Measurements from ENCODE around the gene SNTB2. TPM values are rescaled to one million over a fixed set of nuclear protein-coding genes. Genes with fewer than 3 reads are reported as not detected.

The SNTB2 gene
- total and polyA plus RNA-seq, 2 of the 8 experiments (the other 6 are each of a cell fraction or from before 2014, with no cell fraction given) = 6.0 to 16.1 TPM

DNA sequence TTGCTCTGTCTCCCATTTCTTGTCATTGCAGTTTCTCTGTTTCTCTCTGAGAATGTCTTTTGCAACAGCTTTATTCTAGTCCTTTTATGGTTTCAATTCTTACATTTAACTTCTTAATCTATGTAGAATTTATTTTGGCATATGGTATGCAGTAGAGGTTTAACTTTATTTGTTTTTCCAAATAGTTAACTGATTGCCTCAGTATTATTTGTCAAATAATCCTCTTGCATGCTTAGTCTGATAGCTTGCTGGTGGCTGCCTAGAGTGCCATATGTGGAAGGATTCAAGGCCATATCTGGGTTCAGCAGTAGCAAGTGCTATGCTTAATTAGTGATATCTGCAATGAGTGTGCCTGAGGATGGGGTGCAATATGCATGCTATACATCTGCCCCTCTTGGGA, 6.9 kb downstream of the SNTB2 start:
- H2BK20ac ChIP-seq (ENCODE audit: low read length) = no peak overlapping the region
- no peak overlapping the region for H2BK15ac ChIP-seq (ENCODE audit: low read length)
- no peaks in the 10 kb centered on the region for H3K9me3 ChIP-seq (ENCODE audit: insufficient read depth in 2 of 2, low read depth in 1 of 2, low read length in 1 of 2)
- H3K56ac ChIP-seq (replicated peaks; ENCODE audit: insufficient read length, low read depth, low read length) = no peak overlapping the region
- TF ChIP-seq CEBPB (IDR thresholded peaks at IDR 0.05; ENCODE audit: low read depth, low read length) (no peak), TEAD4 (IDR thresholded peaks at IDR 0.05; ENCODE audit: low read depth, low read length) (no peak), EZH2 (IDR thresholded peaks at IDR 0.05; ENCODE audit: low read depth, low read length, severe bottlenecking) (no peak), SRF (IDR thresholded peaks at IDR 0.05; ENCODE audit: low read depth, low read length) (no peak), POU5F1 (IDR thresholded peaks at IDR 0.05; ENCODE audit: low read depth, low read length) (no peak), HDAC2 (IDR thresholded peaks at IDR 0.05; ENCODE audit: borderline replicate concordance in 1 of 2, low read depth in 2 of 2, low read length in 2 of 2) (no peak), ASH2L (IDR thresholded peaks at IDR 0.05; ENCODE audit: low read length) (no peak), GABPA (IDR thresholded peaks at IDR 0.05; ENCODE audit: borderline replicate concordance, insufficient read depth, low read length) (no peak), SP1 (IDR thresholded peaks at IDR 0.05; ENCODE audit: low read depth, low read length) (no peak), JUND (IDR thresholded peaks at IDR 0.05; ENCODE audit: low read length) (no peak), NRF1 (IDR thresholded peaks at IDR 0.05; ENCODE audit: low read depth, low read length) (no peak)
- H3K23me2 ChIP-seq (ENCODE audit: low read depth, low read length) = no peaks in the 10 kb centered on the region
- no peak overlapping the region for H2BK12ac ChIP-seq (ENCODE audit: low read depth, low read length)
- no peak overlapping the region for H3K9ac ChIP-seq (replicated peaks in 1 of 4; ENCODE audit: extremely low read depth in 1 of 4, low read depth in 3 of 4, low read length in 3 of 4)
- DNase-seq (ENCODE audit: low read depth in 1 of 2, low spot score in 2 of 2) = no peak
- no peak overlapping the region for H3K4me2 ChIP-seq (ENCODE audit: insufficient read depth in 1 of 2, low read depth in 2 of 2, low read length in 2 of 2)
- H4K5ac ChIP-seq (ENCODE audit: insufficient read length, low read depth, low read length) = no peak overlapping the region
- H2BK5ac ChIP-seq (ENCODE audit: low read depth, low read length) = no peak overlapping the region
- no peak overlapping the region for H3K4me3 ChIP-seq (ENCODE audit: extremely low read depth in 1 of 4, insufficient read depth in 2 of 4, low read depth in 3 of 4, low read length in 4 of 4)
- H3K27ac ChIP-seq (ENCODE audit: low read depth, low read length) = no peak overlapping the region
- H4K20me1 ChIP-seq (replicated peaks in 1 of 2; ENCODE audit: control insufficient read depth in 1 of 2, insufficient read depth in 2 of 2, low read length in 2 of 2) = no peaks in the 10 kb centered on the region
- H2BK120ac ChIP-seq (replicated peaks; ENCODE audit: low read depth, low read length) = no peak overlapping the region
- H3K79me2 ChIP-seq (ENCODE audit: control insufficient read depth in 1 of 2, insufficient read depth in 2 of 2, low read length in 2 of 2) = peaks cover 0 to 58% of the 10 kb centered on the region in 2 experiments; a peak in 2 of 4 replicates
- H2AFZ ChIP-seq (ENCODE audit: low read length) = no peak overlapping the region
- H3K4me1 ChIP-seq (replicated peaks in 1 of 4; ENCODE audit: control insufficient read depth in 3 of 4, insufficient read depth in 4 of 4, low read length in 3 of 4) = peaks cover 0 to under 1% (median 0%) of the 10 kb centered on the region in 4 experiments; a peak in 3 of 7 replicates
- FAIRE-seq = no peak
- CTCF ChIA-PET (ENCODE audit: partially characterized antibody) = interaction anchor here (0.6 to 1.4 kb wide), 5 partner anchors 35 to 1672 kb away, joined by 3 to 4 read pairs (median 3); no protein-coding TSS in a partner anchor
- no peak overlapping the region for H3K23ac ChIP-seq (ENCODE audit: insufficient read length)
- no peak overlapping the region for H4K91ac ChIP-seq (replicated peaks; ENCODE audit: insufficient read length, low read length)
- no peaks in the 10 kb centered on the region for H3K36me3 ChIP-seq (ENCODE audit: control insufficient read depth in 2 of 4, insufficient read depth in 4 of 4, low read length in 3 of 4)
- no peak overlapping the region for H3K18ac ChIP-seq (ENCODE audit: extremely low read depth, low read length)
- no peak overlapping the region for H3K4ac ChIP-seq (replicated peaks; ENCODE audit: insufficient read length, low read depth, low read length)
- POLR2A ChIA-PET (ENCODE audit: partially characterized antibody) = no interaction called here
- H4K8ac ChIP-seq (ENCODE audit: extremely low read depth, insufficient read depth, low read length) = no peak overlapping the region
- H3K79me1 ChIP-seq (ENCODE audit: low read depth, low read length) = peaks cover 4% of the 10 kb centered on the region; the same call in 1 of the 2 replicates
- H3K14ac ChIP-seq (ENCODE audit: insufficient read length) = no peak overlapping the region
- no peak overlapping the region for H2AK5ac ChIP-seq (ENCODE audit: low read depth, low read length)
- H3K27me3 ChIP-seq (replicated peaks in 1 of 4; ENCODE audit: control insufficient read depth in 3 of 4, extremely low read depth in 1 of 4, insufficient read depth in 3 of 4, low read length in 3 of 4) = no peaks in the 10 kb centered on the region
